H9 (cell line): ENCODE results near the gene ZGLP1. TPM values are rescaled to one million over a fixed set of nuclear protein-coding genes. Genes with fewer than 3 reads are reported as not detected.
"Not testable (repeated sequence)": the region's sequence is repeated elsewhere in the genome, so short reads cannot be mapped to it uniquely, and the experiment has no call there.

Source experiments
- DNase-seq: peaks from one replicate; pipeline ENCODE4 v3.0.0-alpha.2; 2017
- H2AFZ ChIP-seq: one replicate; pipeline ENCODE4 v1.6.1; 2013; ENCODE audit warnings: mild to moderate bottlenecking, low read length, control low read depth, moderate library complexity
- H2AK5ac ChIP-seq: 2 replicates; pipeline ENCODE4 v1.6.1; 2013; ENCODE audit warnings: low read length, control low read depth, mixed read lengths; ENCODE audit not compliant: insufficient read length
- H2BK120ac ChIP-seq: one replicate; pipeline ENCODE4 v1.6.1; 2013; ENCODE audit warnings: low read depth, mild to moderate bottlenecking, low read length, control low read depth, inconsistent platforms; ENCODE audit not compliant: poor library complexity, severe bottlenecking
- H2BK12ac ChIP-seq: 2 replicates; pipeline ENCODE4 v1.6.1; 2013; ENCODE audit warnings: low read length, control low read depth, mixed read lengths, low read depth; ENCODE audit not compliant: insufficient read length
- H2BK15ac ChIP-seq: 2 replicates; pipeline ENCODE4 v1.6.1; 2013; ENCODE audit warnings: low read depth, low read length, control low read depth
- H2BK20ac ChIP-seq: one replicate; pipeline ENCODE4 v1.6.1; 2013; ENCODE audit warnings: low read depth, mild to moderate bottlenecking, low read length, control low read depth, inconsistent platforms; ENCODE audit not compliant: poor library complexity, severe bottlenecking
- H2BK5ac ChIP-seq: 2 replicates; pipeline ENCODE4 v1.6.1; 2013; ENCODE audit warnings: low read length, control low read depth, mixed read lengths; ENCODE audit not compliant: insufficient read length
- H3K14ac ChIP-seq: 2 replicates; pipeline ENCODE4 v1.6.1; 2013; ENCODE audit warnings: low read length, control low read depth; ENCODE audit not compliant: insufficient read depth
- H3K18ac ChIP-seq: 2 replicates; pipeline ENCODE4 v1.6.1; 2013; ENCODE audit warnings: low read depth, mild to moderate bottlenecking, mixed read lengths, low read length, control low read depth; ENCODE audit not compliant: insufficient read length
- H3K23ac ChIP-seq: 2 replicates; pipeline ENCODE4 v1.6.1; 2013; ENCODE audit warnings: low read length, control low read depth, mixed read lengths, low read depth; ENCODE audit not compliant: insufficient read length
- H3K23me2 ChIP-seq: 2 replicates; pipeline ENCODE4 v1.6.1; 2013; ENCODE audit warnings: low read depth, mild to moderate bottlenecking, mixed read lengths, low read length, control low read depth; ENCODE audit not compliant: insufficient read length, poor library complexity, severe bottlenecking
- H3K27ac ChIP-seq: 2 replicates; pipeline ENCODE4 v1.5.1; 2013; ENCODE audit warnings: low read length, control low read depth, mixed read lengths, low read depth; ENCODE audit not compliant: insufficient read length
- H3K27me3 ChIP-seq: 2 replicates; pipeline ENCODE4 v1.6.1; 2013; ENCODE audit warnings: low read length, control low read depth, inconsistent platforms; ENCODE audit not compliant: insufficient read depth
- H3K4ac ChIP-seq: 2 replicates; pipeline ENCODE4 v1.6.1; 2013; ENCODE audit warnings: low read depth, mild to moderate bottlenecking, control low read depth, inconsistent platforms, low read length, moderate library complexity
- H3K4me1 ChIP-seq: 2 replicates; pipeline ENCODE4 v1.6.1; 2013; ENCODE audit warnings: low read length, control low read depth, inconsistent platforms; ENCODE audit not compliant: insufficient read depth
- H3K4me2 ChIP-seq: 2 replicates; pipeline ENCODE4 v1.6.1; 2013; ENCODE audit warnings: low read length, control low read depth, mixed read lengths; ENCODE audit not compliant: insufficient read length, insufficient read depth
- H3K56ac ChIP-seq: 2 replicates; pipeline ENCODE4 v1.6.1; 2013; ENCODE audit warnings: low read depth, mild to moderate bottlenecking, mixed read lengths, low read length, control low read depth; ENCODE audit not compliant: insufficient read length
- H3K79me1 ChIP-seq: 2 replicates; pipeline ENCODE4 v1.6.1; 2013; ENCODE audit warnings: low read depth, mild to moderate bottlenecking, moderate library complexity, low read length, control low read depth, inconsistent platforms; ENCODE audit not compliant: insufficient read depth, poor library complexity, severe bottlenecking
- H3K79me2 ChIP-seq: 2 replicates; pipeline ENCODE4 v1.6.1; 2013; ENCODE audit warnings: low read length, control low read depth, inconsistent platforms; ENCODE audit not compliant: insufficient read depth
- H3K9ac ChIP-seq: 2 replicates; pipeline ENCODE4 v1.6.1; 2013; ENCODE audit warnings: low read length, control low read depth, mixed read lengths; ENCODE audit not compliant: insufficient read length; ENCODE audit errors: extremely low read depth
- H3K9me3 ChIP-seq: one replicate; pipeline ENCODE4 v1.6.1; 2013; ENCODE audit warnings: low read depth, low read length, inconsistent platforms; ENCODE audit not compliant: control insufficient read depth
- H3T11ph ChIP-seq: one replicate; pipeline ENCODE4 v1.6.1; 2013; ENCODE audit warnings: mild to moderate bottlenecking, low read length, control low read depth, inconsistent platforms
- H4K20me1 ChIP-seq: one replicate; pipeline ENCODE4 v1.6.1; 2013; ENCODE audit not compliant: control insufficient read depth, insufficient read length, insufficient read depth
- H4K5ac ChIP-seq: 2 replicates; pipeline ENCODE4 v1.6.1; 2013; ENCODE audit warnings: low read depth, mild to moderate bottlenecking, mixed read lengths, low read length, control low read depth; ENCODE audit not compliant: insufficient read length
- H4K8ac ChIP-seq: replicated peaks from 2 replicates; pipeline ENCODE4 v1.6.1; 2013; ENCODE audit warnings: low read length, control low read depth, mixed read lengths, low read depth; ENCODE audit not compliant: insufficient read length
- H4K91ac ChIP-seq: 2 replicates; pipeline ENCODE4 v1.6.1; 2013; ENCODE audit warnings: low read depth, mild to moderate bottlenecking, moderate library complexity, mixed read lengths, low read length, control low read depth; ENCODE audit not compliant: insufficient read length
- H3K27ac Mint-ChIP-seq, 3 experiments: 2 replicates in 2 of 3; 3 replicates in 1 of 3; pipeline ENCODE4 v1.8.0; 2020 to 2021; ENCODE audit warnings: mixed read lengths in 3 of 3, mild to moderate bottlenecking in 1 of 3, moderate library complexity in 1 of 3
- H3K27me3 Mint-ChIP-seq: 2 replicates; pipeline ENCODE4 v1.8.0; 2021; ENCODE audit warnings: low read depth, mild to moderate bottlenecking, moderate library complexity, mixed read lengths
- H3K36me3 Mint-ChIP-seq, 3 experiments: 2 replicates in 2 of 3; 3 replicates in 1 of 3; pipeline ENCODE4 v1.8.0; 2020 to 2021; ENCODE audit warnings: low read depth in 3 of 3, mixed read lengths in 3 of 3; ENCODE audit not compliant: insufficient read depth in 1 of 3
- H3K4me1 Mint-ChIP-seq, 2 experiments: 2 replicates each; pipeline ENCODE4 v1.8.0; 2020; ENCODE audit warnings: mixed read lengths in 2 of 2
- H3K4me3 Mint-ChIP-seq, 2 experiments: 2 replicates in 1 of 2; 3 replicates in 1 of 2; pipeline ENCODE4 v1.8.0; 2020 to 2021; ENCODE audit warnings: mild to moderate bottlenecking in 2 of 2, mixed read lengths in 2 of 2, moderate library complexity in 1 of 2
- H3K9me3 Mint-ChIP-seq, 2 experiments: 2 replicates in 1 of 2; 3 replicates in 1 of 2; pipeline ENCODE4 v1.8.0; 2020; ENCODE audit warnings: mild to moderate bottlenecking in 2 of 2, mixed read lengths in 2 of 2, moderate library complexity in 1 of 2
- CTCF ChIP-seq: fragments of 200-600 bp; sonication (generic); conservative IDR thresholded peaks from 3 replicates; pipeline ENCODE4 v1.8.0; 2021; ENCODE audit warnings: antibody characterized with exemption, mild to moderate bottlenecking
- WGBS: extraction: QIAGEN DNeasy Blood & Tissue Kit; methylation state at CpG from one replicate; pipeline ENCODE4 v1.1.7; 2013; ENCODE audit warnings: missing lambda C conversion rate, low lambda C conversion rate, mixed read lengths; ENCODE audit not compliant: insufficient read length; ENCODE audit errors: extremely low coverage; 5-methylcytosine and 5-hydroxymethylcytosine counted together
- total RNA-seq: library from RNA; stranded (reverse); gene quantifications from 2 replicates; pipeline ENCODE4 v1.2.1, GENCODE V29; 2021

Gene ZGLP1
- total RNA-seq, 1 experiment from 2014 or later: 6.9 TPM

- H2BK120ac ChIP-seq: no peak overlapping the region
- no peak overlapping the region for H3K14ac ChIP-seq
- H3K79me2 ChIP-seq: no peaks in the 10 kb centered on the region
- no peaks in the 10 kb centered on the region for H3K36me3 Mint-ChIP-seq
- H3K23ac ChIP-seq: no peak overlapping the region
- peaks cover 22 to 30% of the 10 kb centered on the region in 2 experiments for H3K4me1 Mint-ChIP-seq
- no CpG with 5 or more reads among the region's 6 CpGs for WGBS
- no peak overlapping the region for H2AK5ac ChIP-seq
- H3K23me2 ChIP-seq: peaks cover 13% of the 10 kb centered on the region
- H3K9me3 ChIP-seq: no peaks in the 10 kb centered on the region
- TF ChIP-seq CTCF: no peak
- no peak overlapping the region for H3K18ac ChIP-seq
- H3T11ph ChIP-seq: no peak overlapping the region
- no peaks in the 10 kb centered on the region; the same call in 1 of the 2 replicates for H3K27me3 ChIP-seq
- peak overlapping the region in 1 of 2 experiments; percentile 11; a peak in 2 of 5 replicates for H3K4me3 Mint-ChIP-seq
- peaks cover 6% of the 10 kb centered on the region; the same call in 1 of the 2 replicates for H3K4me1 ChIP-seq
- H2BK12ac ChIP-seq: no peak overlapping the region
- H3K56ac ChIP-seq: no peak overlapping the region
- H2BK20ac ChIP-seq: no peak overlapping the region
- no peaks in the 10 kb centered on the region for H3K79me1 ChIP-seq
- H2AFZ ChIP-seq: no peak overlapping the region
- H3K4me2 ChIP-seq: peak overlapping the region; percentile 3
- no peak overlapping the region for H4K91ac ChIP-seq
- H2BK5ac ChIP-seq: no peak overlapping the region
- no peak for DNase-seq
- no peaks in the 10 kb centered on the region; a peak in 1 of 5 replicates for H3K9me3 Mint-ChIP-seq
- H2BK15ac ChIP-seq: no peak overlapping the region
- H4K8ac ChIP-seq: no peak overlapping the region
- no peak overlapping the region for H3K27ac ChIP-seq
- H3K4ac ChIP-seq: no peak overlapping the region
- no peaks in the 10 kb centered on the region; the same call in 1 of the 2 replicates for H3K27me3 Mint-ChIP-seq
- H4K5ac ChIP-seq: no peak overlapping the region
- H3K27ac Mint-ChIP-seq: peak overlapping the region in 1 of 3 experiments; percentile 1; a peak in 3 of 7 replicates
- no peak overlapping the region for H3K9ac ChIP-seq
- H4K20me1 ChIP-seq: no peaks in the 10 kb centered on the region
These were observed 29.3 kb upstream of the ZGLP1 start for GRCh38 chr19:10338940-10339339.

- not testable (repeated sequence) for H4K20me1 ChIP-seq, H2BK5ac ChIP-seq, H3K27me3 Mint-ChIP-seq, H3K4ac ChIP-seq, H2BK12ac ChIP-seq, H3K9ac ChIP-seq, H4K8ac ChIP-seq, H3K23ac ChIP-seq, H2BK15ac ChIP-seq, H3K56ac ChIP-seq, H3K79me1 ChIP-seq, H2AK5ac ChIP-seq, H3T11ph ChIP-seq, H3K9me3 ChIP-seq, H3K79me2 ChIP-seq, H4K91ac ChIP-seq, H3K4me3 Mint-ChIP-seq, H3K27ac Mint-ChIP-seq, H2AFZ ChIP-seq, DNase-seq, H3K27me3 ChIP-seq, H3K36me3 Mint-ChIP-seq, H3K4me1 ChIP-seq, H3K18ac ChIP-seq, H2BK120ac ChIP-seq, H2BK20ac ChIP-seq, H3K4me2 ChIP-seq, H3K9me3 Mint-ChIP-seq, H4K5ac ChIP-seq, H3K27ac ChIP-seq, H3K14ac ChIP-seq
- no CpG with 5 or more reads among the region's 9 CpGs for WGBS
- H3K4me1 Mint-ChIP-seq: peaks cover 33 to 37% of the 10 kb centered on the region in 2 experiments
- H3K23me2 ChIP-seq: peaks cover 24% of the 10 kb centered on the region
These were observed 27.1 kb upstream of the ZGLP1 start for GRCh38 chr19:10336725-10337124.
